Stimulated activated CD8-positive, alpha-beta memory T cell treated with anti-CD3 and anti-CD28 coated beads, Interleukin-4, amount 100 ng/mL, for 1 hour (primary cell): ENCODE data around the gene DFFB.

Source experiments
- DNase-seq, 2 donors: peaks; one replicate each; pipeline ENCODE4 v3.0.0-alpha.2; 2020; ENCODE audit warnings: low read depth in 2 of 2, low spot score in 1 of 2

Gene DFFB

DNA sequence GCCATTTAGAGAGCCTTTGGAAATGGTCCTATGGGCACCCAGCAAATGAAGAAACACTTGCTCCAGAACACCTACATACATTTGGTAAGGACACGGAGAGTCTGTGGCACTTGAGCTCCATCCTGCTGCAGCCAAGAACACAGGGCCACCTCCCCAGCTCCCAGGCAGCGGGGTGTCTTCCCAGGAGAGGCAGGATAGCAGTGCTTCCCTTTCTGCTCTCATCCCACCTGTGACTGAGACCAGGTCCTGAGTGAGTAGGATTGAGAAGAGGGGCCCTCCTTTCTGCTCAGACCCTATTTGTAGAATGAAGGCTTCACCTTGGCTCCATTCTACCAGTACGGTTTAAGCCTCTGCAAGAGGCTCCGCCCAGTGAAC is 38.7 kb downstream of the DFFB start:
- no peak for DNase-seq

DNA sequence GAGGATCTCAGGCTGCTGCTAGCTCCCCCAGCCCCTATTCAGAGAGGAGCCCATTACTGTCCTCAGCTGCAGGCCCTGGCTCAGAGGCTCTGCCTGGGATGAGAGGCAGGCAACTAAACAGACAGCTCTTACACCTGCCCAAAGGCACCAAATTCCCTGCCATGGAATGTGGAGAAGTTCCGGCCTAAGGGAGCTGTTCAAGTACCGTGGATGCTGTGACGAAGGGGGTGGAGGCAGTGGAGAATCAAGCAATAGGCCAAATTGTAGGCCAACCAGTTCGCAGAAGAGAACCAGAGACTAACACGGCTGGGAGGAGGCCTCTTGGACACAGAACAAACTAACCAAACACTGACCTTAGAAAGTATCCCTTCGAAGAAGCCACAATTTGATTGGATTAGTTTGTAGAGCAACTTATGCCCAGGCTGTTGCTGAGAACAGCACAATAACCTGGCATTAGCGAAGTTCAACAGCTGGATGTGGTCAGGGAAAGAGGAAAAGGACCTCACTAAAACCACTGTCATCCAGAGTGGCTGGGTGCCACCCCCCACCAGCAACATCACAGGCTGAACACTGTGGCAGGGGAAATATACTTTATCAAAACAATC is 39.2 kb downstream of the DFFB start:
- no peak for DNase-seq

DNA sequence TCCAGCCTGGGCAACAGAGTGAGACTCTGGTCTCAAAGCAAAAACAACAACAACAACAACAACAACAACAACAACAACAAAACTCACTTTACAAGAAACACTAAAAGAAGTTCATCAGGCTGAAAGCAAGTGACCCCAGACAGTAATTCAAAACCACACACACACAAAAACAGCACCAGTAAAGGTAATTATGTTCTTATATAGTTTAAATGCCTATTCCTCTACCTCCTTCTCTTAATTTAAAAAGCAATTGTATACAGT is 41.1 kb downstream of the DFFB start:
- no peak for DNase-seq

DNA sequence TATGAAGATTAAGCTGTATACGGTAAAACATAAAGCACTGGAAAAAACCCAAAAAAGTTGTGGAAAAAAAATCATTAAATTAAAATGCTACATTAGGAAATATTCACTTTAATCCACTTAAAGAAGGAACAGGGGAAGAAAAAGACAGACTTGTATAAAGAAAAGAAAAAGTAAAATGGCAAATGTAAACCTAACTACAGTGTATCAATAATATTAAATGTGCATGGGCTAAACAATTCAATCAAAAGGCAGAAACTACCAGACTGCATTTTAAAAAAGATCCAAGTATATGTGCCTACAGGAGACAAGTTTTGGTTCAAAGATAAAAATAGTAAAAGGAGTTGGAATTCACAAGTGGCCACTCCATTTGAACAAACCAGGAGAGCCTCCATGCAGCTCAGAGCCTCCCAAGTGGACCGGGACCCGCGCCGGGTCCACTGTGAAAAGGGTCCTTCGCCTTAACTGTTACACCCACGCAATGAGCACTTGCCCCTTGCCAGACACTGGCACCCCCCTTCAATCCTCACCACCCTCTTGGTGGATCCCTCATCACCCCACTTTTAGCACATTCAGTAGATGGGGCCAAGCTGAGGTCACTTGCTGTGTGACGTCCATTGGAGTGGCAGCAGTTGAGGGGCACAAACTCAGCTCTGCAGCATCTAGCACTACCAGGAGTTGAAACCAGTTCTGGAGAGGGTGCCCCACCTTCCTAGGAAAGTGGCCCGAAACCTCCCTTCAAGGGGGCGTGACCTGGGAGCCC is 41.9 kb downstream of the DFFB start:
- DNase-seq = no peak

DNA sequence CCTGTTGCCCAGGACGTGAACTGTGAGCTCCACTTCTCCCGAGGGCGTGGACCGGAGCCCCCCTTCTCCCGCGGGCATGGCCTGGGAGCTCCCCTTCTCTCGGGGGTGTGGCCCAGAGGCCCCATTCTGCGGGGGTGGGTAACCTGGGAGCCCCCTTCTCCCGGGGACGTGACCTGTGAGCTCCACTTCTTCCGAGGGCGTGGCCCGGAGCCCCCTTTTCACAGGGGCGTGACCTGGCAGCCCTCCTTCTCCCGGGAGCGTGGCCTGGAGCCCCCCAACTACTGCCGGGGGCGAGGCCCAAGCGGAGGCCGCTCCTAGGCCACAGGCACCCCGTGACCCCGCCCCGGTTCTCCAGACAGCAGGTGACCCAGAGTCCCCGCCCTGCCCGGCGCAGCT is 42.5 kb downstream of the DFFB start:
- no peak for DNase-seq

DNA sequence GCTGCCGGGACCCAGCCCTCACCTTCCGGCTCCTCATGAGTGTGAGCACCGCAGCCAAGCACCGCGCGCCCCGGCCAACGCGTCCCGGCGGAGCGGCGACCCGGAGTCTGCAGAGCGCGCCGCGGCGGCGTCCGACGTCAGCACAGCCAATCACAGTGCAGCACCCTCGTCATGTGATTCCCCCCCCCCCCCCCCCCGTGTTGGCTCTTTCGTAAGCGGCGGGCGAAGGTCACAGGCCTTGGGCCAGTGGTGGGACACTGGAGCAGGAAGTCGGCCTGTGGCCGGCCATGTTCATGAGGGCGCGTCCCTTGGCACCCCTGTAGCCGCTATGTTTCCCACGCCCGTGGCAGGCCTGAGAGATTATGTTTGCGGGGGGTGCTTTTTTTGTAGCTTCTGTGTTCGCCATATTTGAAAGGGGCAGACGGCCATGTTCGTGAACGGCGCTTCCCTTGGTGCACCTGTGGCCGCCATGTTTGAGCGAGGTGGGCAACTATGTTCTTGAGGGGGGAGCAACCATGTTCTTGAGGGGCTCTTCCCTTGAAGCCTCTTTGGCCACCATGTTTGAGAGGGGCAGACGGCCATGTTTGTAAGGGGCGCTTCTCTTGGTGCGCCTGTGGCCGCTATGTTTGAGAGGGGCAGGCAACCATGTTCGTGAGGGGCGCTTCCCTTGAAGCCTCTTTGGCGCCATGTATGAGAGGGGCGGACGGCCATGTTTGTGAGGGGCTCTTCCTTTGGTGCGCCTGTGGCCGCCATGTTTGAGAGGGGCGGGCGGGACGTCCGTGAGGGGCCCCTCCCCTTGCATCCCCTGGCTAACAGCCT is 43.1 kb downstream of the DFFB start, which contains the start of gene C1orf174:
TSS of gene C1orf174 (minus strand) at position 123 of the 819 bp plus-strand sequence. CDS start at position 37, 86 bp downstream.
- DNase-seq = peak; percentile 79 to 90

DNA sequence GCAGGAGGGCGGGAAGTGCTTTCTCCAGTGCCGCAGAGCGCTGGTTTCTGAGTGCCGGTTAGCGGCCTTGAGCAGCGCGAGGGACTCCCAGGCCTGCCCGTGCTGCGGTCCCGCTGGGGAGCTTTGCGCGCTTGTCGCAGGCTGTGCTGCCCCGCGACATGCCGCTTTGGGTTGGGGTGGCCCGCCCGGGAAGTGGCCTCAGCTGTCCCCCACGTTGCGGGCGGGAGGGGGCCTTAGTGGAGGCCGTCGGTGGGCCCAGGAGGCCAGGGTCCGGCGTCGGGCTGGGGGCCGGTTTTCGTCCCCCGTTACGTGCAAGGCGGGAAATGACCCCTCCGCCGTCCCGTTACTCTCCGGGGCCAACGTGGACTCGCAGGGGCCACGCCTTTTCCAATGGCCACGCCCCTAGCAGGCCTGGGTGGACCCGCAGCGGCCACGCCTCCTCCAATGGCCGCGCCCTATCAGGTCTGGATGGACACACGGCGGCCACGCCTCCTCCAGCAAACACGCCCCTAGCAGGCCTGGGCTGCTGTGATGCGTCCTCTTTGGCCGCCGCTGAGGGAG is 43.8 kb downstream of the DFFB start:
- peak; percentile 36 to 63 for DNase-seq

DNA sequence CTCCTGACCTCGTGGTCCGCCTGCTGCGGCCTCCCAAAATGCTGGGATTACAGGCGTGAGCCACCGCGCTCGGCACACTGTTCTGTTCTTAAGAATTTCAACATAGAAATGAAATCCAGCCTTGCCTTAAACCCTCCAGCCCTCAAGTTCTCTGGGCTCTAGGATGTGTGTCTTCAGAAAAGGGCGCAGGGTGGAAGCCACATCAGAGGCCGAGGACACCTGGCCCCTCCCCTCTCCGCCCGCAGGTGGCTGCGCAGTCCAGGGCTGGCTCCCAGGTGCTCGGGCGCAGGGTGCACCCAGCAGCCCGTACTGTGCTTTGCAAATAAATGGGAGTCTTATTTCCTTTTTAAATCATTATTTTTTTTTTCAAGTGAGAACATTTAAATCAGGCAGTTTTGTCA is 44.8 kb downstream of the DFFB start:
- DNase-seq = no peak

DNA sequence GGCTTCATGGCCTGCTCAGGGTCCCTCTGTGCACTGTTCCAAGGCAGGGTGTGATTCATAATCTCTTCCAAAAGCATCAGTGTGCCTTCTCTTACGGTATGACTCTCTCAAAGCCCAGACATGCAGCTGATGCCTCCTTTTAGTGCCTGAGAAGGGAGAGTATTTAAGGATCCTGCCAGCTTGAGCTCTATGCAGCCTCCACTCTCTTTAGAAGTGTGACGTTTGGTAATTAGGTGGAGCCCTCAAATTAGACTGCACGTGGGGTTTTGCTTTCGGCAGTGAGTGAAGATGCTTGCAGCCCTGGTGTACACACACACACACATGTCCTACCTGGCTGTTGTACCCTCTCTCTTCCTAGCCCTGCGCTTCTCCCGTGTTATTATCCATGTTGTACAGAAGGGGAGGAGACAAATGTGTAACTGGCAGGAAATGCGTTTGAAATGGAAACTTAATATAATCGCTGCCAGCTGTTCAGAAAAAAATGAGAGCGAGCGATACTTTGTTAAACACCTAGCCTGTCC is 45.4 kb downstream of the DFFB start:
- DNase-seq = no peak

DNA sequence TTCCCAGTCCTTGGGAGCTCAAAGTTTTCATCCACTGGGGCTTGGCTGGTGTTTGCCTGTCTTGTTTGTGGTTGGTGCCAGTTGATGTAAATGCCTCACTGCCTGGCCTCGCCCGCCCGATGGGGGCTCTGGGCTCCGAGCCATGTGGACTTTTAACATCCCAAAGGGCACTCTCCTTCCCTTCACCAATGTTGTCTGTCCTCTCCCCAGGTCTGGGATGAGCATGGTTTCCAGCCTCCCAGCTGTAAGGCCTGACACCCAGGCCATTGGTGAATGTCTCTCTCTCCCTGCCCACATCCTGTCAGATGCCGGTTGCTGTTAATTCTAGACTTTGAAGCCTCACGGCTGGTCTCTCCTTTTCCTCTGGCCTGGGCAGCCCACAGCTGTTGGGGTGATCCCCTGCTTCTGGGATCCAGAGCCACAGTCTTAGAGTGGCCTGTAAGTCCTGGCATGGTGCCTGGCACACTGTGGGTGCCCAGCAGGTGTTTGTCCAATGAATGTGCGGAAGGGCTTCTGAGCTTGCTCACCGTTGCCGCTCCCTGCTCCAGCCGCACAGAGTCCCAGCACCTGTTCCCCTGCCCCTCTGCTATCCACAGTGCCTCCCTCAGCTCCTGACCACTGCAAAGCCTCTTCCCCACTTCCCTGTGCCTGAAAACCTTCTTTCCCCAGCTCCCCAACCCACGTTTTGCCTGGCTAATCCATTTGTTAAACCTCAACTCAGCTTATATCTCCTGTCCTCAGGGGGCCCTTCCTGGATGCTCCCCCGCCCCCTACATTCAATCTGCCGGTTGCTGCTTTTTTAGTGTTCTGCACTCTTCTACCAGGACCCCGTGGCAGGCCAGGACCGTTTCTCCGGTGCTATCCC is 46.1 kb downstream of the DFFB start:
- no peak for DNase-seq

DNA sequence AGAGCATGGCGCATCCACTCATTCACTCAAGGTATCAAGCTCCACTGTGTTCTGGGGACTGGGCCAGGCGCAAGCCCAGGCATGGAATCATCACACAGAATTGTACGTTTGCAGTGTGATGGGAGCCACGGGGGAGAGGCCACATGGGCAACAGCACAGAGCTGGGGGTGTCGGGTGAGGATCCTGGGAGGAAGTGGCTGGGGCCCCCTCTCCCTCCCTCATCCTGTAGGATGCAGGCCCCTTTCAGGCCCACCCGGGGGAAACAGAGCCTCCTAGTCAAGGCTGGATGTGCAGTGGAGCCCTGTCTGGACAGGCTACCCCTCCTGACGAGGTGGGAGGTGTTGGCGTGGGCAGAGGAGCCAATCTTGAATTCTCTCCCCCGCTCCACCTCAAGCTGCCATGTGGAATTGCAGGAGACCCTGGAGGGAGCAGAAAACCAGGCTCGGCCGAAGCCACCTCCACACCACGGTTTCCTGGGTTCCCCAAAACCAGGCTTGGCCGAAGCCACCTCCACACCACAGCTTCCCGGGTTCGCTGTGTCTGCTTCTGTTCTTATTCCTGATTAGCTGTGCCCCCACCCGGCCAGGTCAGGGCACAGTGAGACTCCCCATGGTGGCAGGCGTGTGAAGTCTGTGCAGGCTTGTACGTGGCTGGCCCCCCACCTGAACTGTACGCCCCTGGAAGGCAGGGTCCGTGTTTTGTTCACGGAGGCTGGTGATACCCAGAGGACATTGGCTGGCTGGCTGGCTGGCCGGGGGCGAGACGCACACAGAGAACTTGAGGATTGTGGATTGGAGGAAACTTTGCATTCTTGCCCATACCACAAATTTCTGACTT is 46.9 kb downstream of the DFFB start:
- no peak for DNase-seq

DNA sequence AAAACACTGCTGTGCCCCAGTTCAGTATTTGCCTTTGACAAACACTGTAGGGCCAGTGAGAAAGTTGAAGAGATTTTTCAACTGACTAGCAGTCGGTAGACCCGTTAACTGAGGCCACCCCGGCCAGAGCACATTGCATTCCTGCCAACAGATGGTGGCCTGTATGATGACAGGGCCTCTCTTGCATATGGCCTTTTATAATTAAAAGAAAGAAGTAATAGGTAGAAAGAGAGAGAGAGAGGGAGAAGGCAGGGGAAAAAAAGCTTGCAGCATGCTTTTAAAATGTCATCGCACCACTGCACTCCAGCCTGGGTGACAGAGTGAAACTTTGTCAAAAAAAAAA is 47.5 kb downstream of the DFFB start:
- DNase-seq = no peak

DNA sequence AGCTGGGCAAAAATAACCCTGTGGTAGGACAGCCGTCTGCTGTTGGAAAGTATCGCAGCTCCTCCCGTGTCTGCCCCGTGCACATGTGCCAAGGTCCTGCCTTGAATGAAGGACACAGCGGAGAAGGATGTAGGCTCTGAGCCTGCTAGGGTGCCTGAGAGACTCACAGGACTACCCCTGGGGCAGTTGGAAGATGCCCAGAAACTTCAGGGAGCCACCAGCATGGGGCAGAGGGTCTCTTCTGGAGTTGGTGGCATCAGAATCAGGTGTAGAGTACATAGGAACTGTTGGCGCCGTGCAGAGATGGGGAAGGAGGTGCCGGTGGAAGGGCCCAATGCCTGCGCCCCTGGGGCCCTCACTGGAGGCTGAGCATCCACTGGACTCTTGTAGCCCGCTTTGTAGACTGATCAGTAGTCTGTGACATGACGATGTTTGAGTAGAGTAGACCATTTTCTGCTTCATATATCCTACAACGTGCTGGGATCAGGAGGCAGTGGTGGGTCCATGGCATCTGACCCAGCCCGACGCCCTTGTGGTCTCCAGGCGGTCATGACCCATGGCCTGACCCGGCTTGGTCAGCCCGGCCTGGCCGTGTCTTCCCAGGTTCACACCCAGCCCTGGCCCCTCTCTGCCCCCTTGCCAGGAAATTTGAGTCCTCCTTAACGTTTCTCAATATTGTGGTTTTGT is 48.1 kb downstream of the DFFB start:
- DNase-seq = no peak

DNA sequence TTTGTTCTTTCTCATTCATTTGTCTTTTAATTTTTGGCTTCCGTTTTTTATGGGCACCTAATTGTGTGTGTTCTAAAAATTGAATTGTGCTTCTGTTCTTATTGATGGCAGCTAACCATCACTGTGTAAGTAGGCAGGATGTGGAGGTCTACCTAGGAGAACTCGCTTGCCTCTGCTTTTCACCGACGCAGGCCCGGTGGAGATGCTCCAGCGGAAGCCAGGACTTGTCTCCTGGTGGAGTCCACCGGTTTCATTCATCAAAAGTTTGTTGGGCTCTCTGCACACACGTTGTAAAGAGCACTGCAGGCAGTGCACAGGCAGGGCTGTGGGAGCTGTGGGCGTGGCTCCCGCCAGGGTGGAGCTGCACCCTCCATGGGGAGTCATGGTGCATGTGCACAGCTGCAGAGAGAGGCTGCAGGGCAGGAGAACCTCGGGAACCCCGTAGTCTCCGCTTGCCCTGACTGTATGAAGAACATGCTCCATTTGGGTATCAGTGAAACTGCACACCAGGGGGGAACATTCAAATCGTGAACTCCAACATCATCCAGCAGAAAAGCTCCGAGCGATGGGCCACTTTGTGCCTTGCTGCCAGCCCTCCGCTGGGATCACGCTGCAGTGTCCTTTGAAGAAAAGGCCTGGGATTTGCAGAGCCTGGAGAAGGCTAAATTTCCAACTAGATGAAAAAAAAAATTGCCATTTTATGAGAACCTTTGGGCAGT is 48.8 kb downstream of the DFFB start:
- DNase-seq = no peak

DNA sequence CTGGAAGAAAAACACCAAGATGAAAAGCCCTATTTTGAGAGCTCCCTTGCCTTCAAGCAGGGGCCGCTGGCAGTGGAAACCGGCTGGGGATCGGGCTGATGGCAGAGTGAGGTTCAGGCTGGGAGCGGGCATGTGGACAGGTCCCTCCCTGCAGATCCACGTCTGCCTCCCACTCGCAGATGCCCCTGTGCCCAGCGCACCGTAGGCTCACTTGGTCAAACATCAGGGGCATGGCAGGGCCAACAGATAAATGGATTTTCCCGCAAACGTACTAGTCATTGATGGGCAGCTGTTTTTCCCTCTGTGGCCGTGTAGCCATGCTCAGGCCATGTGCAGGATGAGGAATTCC is 49.4 kb downstream of the DFFB start:
- DNase-seq = no peak

DNA sequence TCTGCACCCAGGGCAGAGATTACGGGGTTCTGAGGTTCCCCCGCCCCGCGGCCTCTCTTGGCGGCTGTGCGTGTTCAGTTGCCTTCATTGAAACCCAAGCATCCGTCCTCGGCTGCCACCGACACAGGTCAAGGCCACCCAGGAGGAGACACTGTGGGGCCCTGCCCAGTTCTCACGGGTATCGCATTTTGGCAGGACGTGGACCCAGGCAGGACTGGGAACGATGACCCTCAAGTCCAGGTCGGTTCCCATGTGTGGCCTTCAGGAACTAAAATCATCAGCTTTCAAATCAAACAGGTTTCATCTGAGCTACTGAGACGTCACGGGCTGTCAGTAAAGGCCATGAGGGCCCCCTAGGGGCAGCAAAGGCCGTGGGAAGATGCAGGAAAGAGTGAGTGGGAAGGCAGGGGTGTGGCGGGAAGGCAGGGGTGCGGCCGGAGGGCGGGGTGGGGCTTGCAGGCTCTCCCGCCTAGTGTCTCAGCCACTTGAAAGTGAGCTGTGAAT is 49.8 kb downstream of the DFFB start:
- DNase-seq = no peak

DNA sequence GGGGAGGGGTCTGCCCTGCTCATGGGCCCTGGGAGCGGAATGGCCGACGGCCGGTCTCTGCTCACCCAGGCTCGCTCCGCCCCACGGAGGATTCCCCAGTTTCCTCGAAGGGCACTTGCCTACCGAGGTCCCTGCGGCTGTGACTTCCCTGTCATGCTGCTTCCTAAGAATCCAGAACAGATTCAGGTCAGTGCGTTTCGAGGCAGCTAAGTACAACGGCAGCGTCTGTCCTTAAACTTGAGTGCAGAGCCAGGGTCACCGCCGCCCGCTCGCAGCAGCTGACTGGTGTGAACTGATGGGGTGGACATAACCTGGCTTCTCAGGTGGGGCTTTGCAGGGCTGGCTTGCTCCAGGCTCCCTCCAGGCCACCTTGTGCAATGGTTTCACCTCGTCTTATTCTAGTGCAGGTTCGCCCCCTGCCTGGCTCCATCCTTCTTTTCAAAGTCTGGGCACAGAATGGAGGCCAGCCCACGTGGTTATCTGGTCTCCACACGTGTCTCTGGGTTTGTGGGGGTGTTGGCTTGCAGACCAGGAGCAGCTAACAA is 50.4 kb downstream of the DFFB start:
- no peak for DNase-seq

DNA sequence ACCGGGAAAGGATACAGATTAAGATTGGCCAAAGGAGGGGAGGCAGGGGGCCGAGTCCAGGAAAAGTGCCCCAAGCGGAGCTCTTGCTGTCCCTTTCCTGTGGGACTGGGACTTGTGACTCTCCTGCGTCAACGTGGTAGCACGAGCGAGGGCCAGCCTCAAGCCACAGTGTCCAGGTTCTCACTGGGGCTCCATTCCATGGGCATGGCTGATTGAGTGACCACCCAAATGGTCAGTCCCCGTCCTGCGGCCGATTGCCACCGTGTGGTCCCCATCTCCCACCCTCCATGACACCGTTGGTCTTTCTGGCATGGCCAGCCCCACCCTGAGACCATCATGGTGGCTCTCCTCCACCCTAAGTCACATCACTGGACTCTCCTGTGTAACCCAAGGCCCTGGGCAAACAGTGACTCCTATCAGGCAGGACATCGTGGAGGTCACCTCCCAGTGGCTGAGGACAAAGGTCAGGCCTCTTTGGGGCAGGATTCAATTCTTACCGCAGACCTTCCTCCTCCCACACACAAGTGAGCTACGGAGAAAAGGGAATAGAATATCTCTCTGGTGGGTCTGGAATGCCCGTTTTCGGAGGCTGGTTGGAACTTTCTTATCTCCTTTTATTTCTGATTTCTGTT is 51.7 kb downstream of the DFFB start:
- no peak for DNase-seq
